A172 (cell line): Measurements from ENCODE around the gene TMEM132D. TPM values are rescaled to one million over a fixed set of nuclear protein-coding genes. Genes with fewer than 3 reads are reported as not detected.

ENCODE experiments used
- DNase-seq: peaks from one replicate; pipeline ENCODE4 v3.0.0-alpha.2; 2015; ENCODE audit warnings: low spot score
- total RNA-seq: library from RNA; depleted of rRNA; stranded (reverse); fragments of >200 nt; shearing (Covaris generic); gene quantifications from 2 replicates; pipeline ENCODE4 v1.2.3, GENCODE V29; 2014

The TMEM132D gene
- total RNA-seq, 1 experiment from 2014 or later = not detected

GRCh38 chr12:129440278-129440677 lies 463.5 kb downstream of the TMEM132D start:
- no peak for DNase-seq

GRCh38 chr12:129434790-129435189 lies 469.0 kb downstream of the TMEM132D start:
- no peak for DNase-seq

GRCh38 chr12:129428240-129428936 lies 475.4 kb downstream of the TMEM132D start:
- DNase-seq = no peak

GRCh38 chr12:129423041-129423580 lies 480.7 kb downstream of the TMEM132D start:
- no peak for DNase-seq

- DNase-seq = no peak
Measured at GRCh38 chr12:129413295-129413694, 490.5 kb downstream of the TMEM132D start.

- no peak for DNase-seq
Measured at GRCh38 chr12:129409281-129409680, 494.5 kb downstream of the TMEM132D start.

- DNase-seq = no peak
Measured at GRCh38 chr12:129404556-129404955, 499.3 kb downstream of the TMEM132D start.

- no peak for DNase-seq
Measured at GRCh38 chr12:129401572-129401971, 502.3 kb downstream of the TMEM132D start.

GRCh38 chr12:129394177-129394825 lies 509.5 kb downstream of the TMEM132D start:
- no peak for DNase-seq

- DNase-seq = no peak
Measured at GRCh38 chr12:129393357-129393937, 510.4 kb downstream of the TMEM132D start.

GRCh38 chr12:129385637-129385990 lies 518.2 kb downstream of the TMEM132D start:
- no peak for DNase-seq

- DNase-seq = no peak
Measured at GRCh38 chr12:129383956-129384355, 519.9 kb downstream of the TMEM132D start.

GRCh38 chr12:129381715-129382114 lies 522.1 kb downstream of the TMEM132D start:
- no peak for DNase-seq

GRCh38 chr12:129379076-129379804 lies 524.6 kb downstream of the TMEM132D start:
- no peak for DNase-seq

- DNase-seq = no peak
Measured at GRCh38 chr12:129378496-129378895, 525.3 kb downstream of the TMEM132D start.

GRCh38 chr12:129373746-129374145 lies 530.1 kb downstream of the TMEM132D start:
- no peak for DNase-seq

- DNase-seq = no peak
Measured at GRCh38 chr12:129372876-129373275, 530.9 kb downstream of the TMEM132D start.

- no peak for DNase-seq
Measured at GRCh38 chr12:129372348-129372747, 531.5 kb downstream of the TMEM132D start.

- DNase-seq = no peak
Measured at GRCh38 chr12:129371268-129371667, 532.6 kb downstream of the TMEM132D start.

- no peak for DNase-seq
Measured at GRCh38 chr12:129366656-129367055, 537.2 kb downstream of the TMEM132D start.

GRCh38 chr12:129363041-129363440 lies 540.8 kb downstream of the TMEM132D start:
- no peak for DNase-seq

GRCh38 chr12:129357233-129357632 lies 546.6 kb downstream of the TMEM132D start:
- DNase-seq = no peak
